WI38 (cell line): ENCODE data around the gene ENPP3.

Experiments used
- H3K4me3 ChIP-seq: 2 replicates; pipeline ENCODE4 v1.5.1; 2011; ENCODE audit warnings: low read depth, mild to moderate bottlenecking, control low read depth, low read length
- TF ChIP-seq, protein P1 (sequence below): IDR thresholded peaks from 2 replicates; pipeline ENCODE4 v1.5.1; 2012; ENCODE audit warnings: low read depth, mild to moderate bottlenecking, control low read depth, low read length

The ENPP3 gene

DNA sequence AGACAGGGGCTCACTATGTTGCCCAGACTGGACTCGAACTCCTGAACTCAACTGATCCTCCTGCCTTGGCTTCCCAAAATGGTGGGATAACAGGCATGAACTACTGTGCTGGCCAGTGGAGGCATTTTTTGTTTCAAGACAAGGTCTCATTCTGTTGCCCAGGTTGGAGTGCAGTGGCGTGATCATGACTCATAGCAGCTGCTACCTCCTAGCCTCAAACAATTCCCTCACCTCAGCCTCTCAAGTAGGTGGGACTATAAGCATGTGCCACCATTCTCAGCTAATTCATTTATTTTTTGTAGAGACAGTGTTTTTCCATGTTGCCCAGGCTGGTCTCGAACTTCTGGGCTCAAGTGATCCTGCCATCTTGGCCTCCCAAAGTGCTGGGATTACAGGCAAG lies 17.2 kb downstream of the ENPP3 start:
- TF ChIP-seq, protein P1, sequence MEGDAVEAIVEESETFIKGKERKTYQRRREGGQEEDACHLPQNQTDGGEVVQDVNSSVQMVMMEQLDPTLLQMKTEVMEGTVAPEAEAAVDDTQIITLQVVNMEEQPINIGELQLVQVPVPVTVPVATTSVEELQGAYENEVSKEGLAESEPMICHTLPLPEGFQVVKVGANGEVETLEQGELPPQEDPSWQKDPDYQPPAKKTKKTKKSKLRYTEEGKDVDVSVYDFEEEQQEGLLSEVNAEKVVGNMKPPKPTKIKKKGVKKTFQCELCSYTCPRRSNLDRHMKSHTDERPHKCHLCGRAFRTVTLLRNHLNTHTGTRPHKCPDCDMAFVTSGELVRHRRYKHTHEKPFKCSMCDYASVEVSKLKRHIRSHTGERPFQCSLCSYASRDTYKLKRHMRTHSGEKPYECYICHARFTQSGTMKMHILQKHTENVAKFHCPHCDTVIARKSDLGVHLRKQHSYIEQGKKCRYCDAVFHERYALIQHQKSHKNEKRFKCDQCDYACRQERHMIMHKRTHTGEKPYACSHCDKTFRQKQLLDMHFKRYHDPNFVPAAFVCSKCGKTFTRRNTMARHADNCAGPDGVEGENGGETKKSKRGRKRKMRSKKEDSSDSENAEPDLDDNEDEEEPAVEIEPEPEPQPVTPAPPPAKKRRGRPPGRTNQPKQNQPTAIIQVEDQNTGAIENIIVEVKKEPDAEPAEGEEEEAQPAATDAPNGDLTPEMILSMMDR, result no peak
- H3K4me3 ChIP-seq, result no peak overlapping the region

DNA sequence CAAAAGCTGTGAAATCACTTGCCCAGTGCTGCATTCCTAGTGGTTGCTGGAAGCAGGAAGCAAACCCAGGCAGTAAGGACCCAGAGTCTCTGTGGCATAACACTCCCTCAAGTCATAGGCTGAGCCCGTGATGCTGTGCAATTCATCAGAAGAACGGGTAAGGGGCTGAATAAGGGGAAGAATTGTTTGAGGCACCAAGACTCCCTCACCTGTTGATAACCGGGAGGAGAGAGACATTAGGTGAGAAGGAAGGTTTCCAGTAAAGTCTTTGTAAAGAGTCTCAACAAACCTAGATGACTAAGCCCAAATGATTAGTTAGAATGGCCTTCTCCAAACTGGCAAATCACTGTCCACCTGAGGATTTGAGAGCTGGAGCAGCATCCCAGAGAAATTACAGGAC lies 18.3 kb downstream of the ENPP3 start:
- TF ChIP-seq, protein P1, result no peak
- H3K4me3 ChIP-seq, result no peak overlapping the region

DNA sequence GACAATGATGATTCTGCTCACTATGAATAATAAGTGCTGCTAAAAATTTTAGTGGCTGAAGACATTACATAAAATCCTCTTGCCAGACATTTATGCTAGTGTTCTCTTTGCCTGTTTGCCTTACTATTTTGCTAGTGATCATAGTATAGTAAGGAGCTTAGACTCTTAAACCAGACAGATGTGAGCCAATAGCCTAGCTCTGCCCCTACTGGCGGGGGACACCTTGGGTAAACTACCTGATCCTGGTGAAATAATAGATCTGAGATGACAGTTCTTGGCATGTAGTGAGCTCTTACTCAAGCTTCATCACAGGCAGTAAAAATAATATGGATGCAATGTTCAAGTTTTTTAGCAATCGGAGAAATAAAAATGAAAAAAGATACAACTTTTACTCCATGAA lies 18.8 kb downstream of the ENPP3 start:
- TF ChIP-seq, protein P1, result no peak
- H3K4me3 ChIP-seq, result no peak overlapping the region

DNA sequence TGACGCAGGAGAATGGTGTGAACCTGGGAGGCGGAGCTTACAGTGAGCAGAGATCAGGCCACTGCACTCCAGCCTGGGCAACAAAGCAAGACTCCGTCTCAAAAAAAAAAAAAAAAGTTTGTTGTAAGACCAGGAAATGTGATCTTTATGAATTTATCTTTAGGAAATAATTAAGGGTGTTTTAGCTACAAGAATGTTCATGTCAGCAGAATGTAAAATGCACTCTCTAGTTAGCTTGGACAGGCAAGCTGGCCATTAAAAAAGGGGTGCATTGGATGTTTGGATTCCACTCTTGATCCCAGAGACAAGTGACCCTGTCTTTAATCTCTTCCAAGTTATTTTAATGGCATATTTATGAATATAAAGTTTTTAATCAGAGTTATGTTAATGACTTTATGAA lies 19.6 kb downstream of the ENPP3 start:
- H3K4me3 ChIP-seq, result no peak overlapping the region
- TF ChIP-seq, protein P1, result no peak

DNA sequence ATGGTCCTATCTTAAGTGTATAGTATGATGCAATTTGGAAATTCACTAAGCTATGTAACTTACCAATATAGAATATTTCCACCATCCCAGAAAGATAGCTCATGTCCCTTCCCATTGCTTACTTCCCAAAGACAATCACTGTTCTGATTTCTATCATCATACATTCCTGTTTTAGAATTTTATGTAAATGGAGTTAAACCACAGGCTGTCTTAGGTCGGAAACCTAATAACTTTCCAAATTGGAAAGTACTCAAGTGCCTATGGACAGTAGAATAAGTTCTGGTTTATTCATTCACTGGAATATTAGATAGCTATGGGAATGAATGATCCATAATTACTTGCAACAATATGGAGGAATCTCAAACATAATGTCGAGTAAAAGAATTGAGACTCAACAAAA lies 20.1 kb downstream of the ENPP3 start:
- no peak overlapping the region for H3K4me3 ChIP-seq
- TF ChIP-seq, protein P1, result no peak

DNA sequence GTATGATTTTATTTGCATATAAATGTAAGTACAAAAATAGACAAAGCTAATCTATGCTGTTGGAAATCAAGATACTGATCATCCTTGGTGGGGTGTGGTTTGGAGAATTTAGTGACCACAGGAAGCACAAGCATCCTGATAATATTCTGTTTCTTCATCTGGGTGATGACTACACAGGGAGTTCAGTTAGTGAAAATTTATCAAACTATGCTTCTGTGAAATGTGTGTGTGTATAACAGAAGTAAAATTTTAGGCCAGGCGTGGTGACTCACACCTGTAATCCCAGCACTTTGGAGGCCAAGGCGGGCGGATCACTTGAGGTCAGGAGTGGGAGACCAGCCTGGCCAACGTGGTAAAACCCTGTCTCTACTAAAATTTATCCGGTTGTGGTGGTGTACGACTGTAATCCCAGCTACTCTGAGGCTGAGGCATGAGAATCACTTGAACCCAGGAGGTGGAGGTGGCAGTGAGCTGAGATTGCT lies 20.6 kb downstream of the ENPP3 start:
- no peak overlapping the region for H3K4me3 ChIP-seq
- TF ChIP-seq, protein P1, result no peak

DNA sequence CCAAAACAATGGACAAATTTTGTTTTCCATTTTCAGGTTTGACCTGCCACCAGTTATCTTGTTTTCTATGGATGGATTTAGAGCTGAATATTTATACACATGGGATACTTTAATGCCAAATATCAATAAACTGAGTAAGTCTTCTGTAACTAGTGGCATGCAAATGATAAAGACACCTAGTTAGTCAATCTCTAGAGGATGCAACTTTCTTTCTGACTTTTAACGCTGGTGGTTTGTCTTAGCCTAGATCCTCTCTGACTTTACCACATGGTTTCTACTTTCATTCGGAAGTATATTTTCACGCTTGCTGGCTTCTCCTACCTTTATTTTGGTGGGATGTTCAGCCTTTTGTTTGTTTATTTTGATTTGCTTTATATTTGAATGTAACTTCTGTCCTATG lies 21.2 kb downstream of the ENPP3 start:
- no peak overlapping the region for H3K4me3 ChIP-seq
- TF ChIP-seq, protein P1, result no peak
